H1 (cell line): ENCODE results near the gene APP. TPM values are rescaled to one million over a fixed set of nuclear protein-coding genes. Genes with fewer than 3 reads are reported as not detected.

Source experiments
- CTCF ChIA-PET: fragments of 300-600 bp; sonication (Branson Sonifier 250); formaldehyde crosslinking; loops from one replicate; lab custom pipeline; 2021; ENCODE audit not compliant: partially characterized antibody; lab: Charles Lee
- POLR2A ChIA-PET: fragments of 300-600 bp; sonication (Branson Sonifier 250); formaldehyde crosslinking; loops from one replicate; lab custom pipeline; 2021; ENCODE audit warnings: inconsistent platforms; ENCODE audit not compliant: partially characterized antibody; lab: Charles Lee
- DNase-seq, 2 experiments: peaks; one replicate each; pipeline versions ENCODE4 v3.0.0 to v3.0.0-alpha.2; 2010 to 2022; ENCODE audit warnings: low spot score in 2 of 2, low read depth in 1 of 2, mixed read lengths in 1 of 2
- FAIRE-seq: peaks from 2 replicates; lab custom pipeline; 2011; peaks lifted over from hg19 to GRCh38; lab: Jason Lieb, UNC
- H2AFZ ChIP-seq: 2 replicates; pipeline ENCODE4 v1.8.1; 2012; ENCODE audit warnings: low read length, inconsistent platforms
- H2AK5ac ChIP-seq: 2 replicates; pipeline ENCODE4 v1.6.1; 2013; ENCODE audit warnings: low read depth, low read length
- H2BK120ac ChIP-seq: replicated peaks from 2 replicates; pipeline ENCODE3; 2013; ENCODE audit warnings: low read depth, low read length, inconsistent platforms
- H2BK12ac ChIP-seq: 2 replicates; pipeline ENCODE4 v1.6.1; 2013; ENCODE audit warnings: low read depth, low read length
- H2BK15ac ChIP-seq: 2 replicates; pipeline ENCODE4 v1.6.1; 2013; ENCODE audit warnings: low read length
- H2BK20ac ChIP-seq: 2 replicates; pipeline ENCODE4 v1.6.1; 2013; ENCODE audit warnings: low read length
- H2BK5ac ChIP-seq: 2 replicates; pipeline ENCODE4 v1.6.1; 2013; ENCODE audit warnings: low read depth, low read length
- H3K14ac ChIP-seq: 2 replicates; pipeline ENCODE4 v1.6.1; 2013; ENCODE audit warnings: inconsistent platforms; ENCODE audit not compliant: insufficient read length
- H3K18ac ChIP-seq: 2 replicates; pipeline ENCODE4 v1.6.1; 2013; ENCODE audit warnings: low read length; ENCODE audit errors: extremely low read depth
- H3K23ac ChIP-seq: 2 replicates; pipeline ENCODE4 v1.6.1; 2013; ENCODE audit warnings: inconsistent platforms; ENCODE audit not compliant: insufficient read length
- H3K23me2 ChIP-seq: 2 replicates; pipeline ENCODE4 v1.6.1; 2013; ENCODE audit warnings: low read depth, low read length
- H3K27ac ChIP-seq: 2 replicates; pipeline ENCODE4 v1.6.1; 2011; ENCODE audit warnings: low read depth, low read length, inconsistent platforms
- H3K27me3 ChIP-seq, 4 experiments: replicated peaks in 1 of 4; 1 replicate in 1 of 4; 2 replicates in 3 of 4; pipeline versions ENCODE4 v1.6.1 to v1.8.1; 2011 to 2013; ENCODE audit warnings: low read length in 3 of 4, mild to moderate bottlenecking in 3 of 4, inconsistent platforms in 2 of 4, mixed read lengths in 2 of 4, moderate library complexity in 1 of 4; ENCODE audit not compliant: control insufficient read depth in 3 of 4, insufficient read depth in 3 of 4; ENCODE audit errors: extremely low read depth in 1 of 4
- H3K36me3 ChIP-seq, 4 experiments: 2 replicates each; pipeline versions ENCODE4 v1.6.1 to v1.8.1; 2011 to 2013; ENCODE audit warnings: mild to moderate bottlenecking in 4 of 4, low read length in 3 of 4, moderate library complexity in 2 of 4, control low read depth in 1 of 4, inconsistent platforms in 1 of 4; ENCODE audit not compliant: insufficient read depth in 4 of 4, control insufficient read depth in 2 of 4
- H3K4ac ChIP-seq: replicated peaks from 2 replicates; pipeline ENCODE3; 2013; ENCODE audit warnings: low read length, low read depth, mixed read lengths, inconsistent platforms; ENCODE audit not compliant: insufficient read length
- H3K4me1 ChIP-seq, 4 experiments: replicated peaks in 1 of 4; 1 replicate in 1 of 4; 2 replicates in 3 of 4; pipeline versions ENCODE4 v1.6.1 to v1.8.1; 2011 to 2013; ENCODE audit warnings: low read length in 3 of 4, inconsistent platforms in 2 of 4, mixed read lengths in 1 of 4; ENCODE audit not compliant: insufficient read depth in 4 of 4, control insufficient read depth in 3 of 4
- H3K4me2 ChIP-seq, 2 experiments: 2 replicates each; pipeline versions ENCODE4 v1.6.1 to v1.8.1; 2011 to 2013; ENCODE audit warnings: low read depth in 2 of 2, low read length in 2 of 2, control low read depth in 1 of 2, inconsistent platforms in 1 of 2, mild to moderate bottlenecking in 1 of 2; ENCODE audit not compliant: insufficient read depth in 1 of 2
- H3K4me3 ChIP-seq, 4 experiments: fragments of 200-600, 300-600 bp in 1 of 4; sonication (generic), shearing (Covaris generic), sonication (Bioruptor Twin) in 1 of 4; 2 replicates each; pipeline versions ENCODE4 v1.5.1 to v1.8.1; 2011 to 2016; ENCODE audit warnings: low read length in 4 of 4, low read depth in 3 of 4, control low read depth in 2 of 4, inconsistent platforms in 2 of 4, mild to moderate bottlenecking in 2 of 4, mixed read lengths in 1 of 4, moderate library complexity in 1 of 4; ENCODE audit not compliant: insufficient read depth in 2 of 4; ENCODE audit errors: extremely low read depth in 1 of 4
- H3K56ac ChIP-seq: replicated peaks from 2 replicates; pipeline ENCODE3; 2013; ENCODE audit warnings: low read depth, mild to moderate bottlenecking, mixed read lengths, low read length, inconsistent platforms; ENCODE audit not compliant: insufficient read length
- H3K79me1 ChIP-seq: 2 replicates; pipeline ENCODE4 v1.6.1; 2013; ENCODE audit warnings: low read depth, low read length, control low read depth
- H3K79me2 ChIP-seq, 2 experiments: 2 replicates each; pipeline versions ENCODE4 v1.6.1 to v1.8.1; 2012 to 2013; ENCODE audit warnings: low read length in 2 of 2, mild to moderate bottlenecking in 2 of 2, inconsistent platforms in 1 of 2; ENCODE audit not compliant: insufficient read depth in 2 of 2, control insufficient read depth in 1 of 2
- H3K9ac ChIP-seq, 4 experiments: replicated peaks in 1 of 4; 1 replicate in 1 of 4; 2 replicates in 3 of 4; pipeline versions ENCODE4 v1.6.1 to v1.8.1; 2011 to 2013; ENCODE audit warnings: low read depth in 3 of 4, low read length in 3 of 4, control low read depth in 2 of 4, mild to moderate bottlenecking in 2 of 4, moderate library complexity in 2 of 4, inconsistent platforms in 1 of 4; ENCODE audit errors: extremely low read depth in 1 of 4
- H3K9me3 ChIP-seq, 2 experiments: 2 replicates each; pipeline versions ENCODE4 v1.6.1 to v1.8.1; 2012 to 2013; ENCODE audit warnings: mild to moderate bottlenecking in 2 of 2, moderate library complexity in 2 of 2, control low read depth in 1 of 2, inconsistent platforms in 1 of 2, low read depth in 1 of 2, low read length in 1 of 2, mixed read lengths in 1 of 2; ENCODE audit not compliant: insufficient read depth in 2 of 2
- H4K20me1 ChIP-seq, 2 experiments: replicated peaks in 1 of 2; 2 replicates each; pipeline versions ENCODE3 to v1.8.1; 2011 to 2013; ENCODE audit warnings: inconsistent platforms in 2 of 2, low read length in 2 of 2, mild to moderate bottlenecking in 1 of 2; ENCODE audit not compliant: insufficient read depth in 2 of 2, control insufficient read depth in 1 of 2
- H4K5ac ChIP-seq: 2 replicates; pipeline ENCODE4 v1.6.1; 2013; ENCODE audit warnings: low read length, low read depth, mixed read lengths, inconsistent platforms; ENCODE audit not compliant: insufficient read length
- H4K8ac ChIP-seq: 2 replicates; pipeline ENCODE4 v1.8.0; 2013; ENCODE audit warnings: mild to moderate bottlenecking, moderate library complexity, low read length, inconsistent platforms; ENCODE audit not compliant: insufficient read depth; ENCODE audit errors: extremely low read depth
- H4K91ac ChIP-seq: replicated peaks from 2 replicates; pipeline ENCODE3; 2013; ENCODE audit warnings: low read length, mixed read lengths, inconsistent platforms; ENCODE audit not compliant: insufficient read length
- TCF12 ChIP-seq: IDR thresholded peaks from 2 replicates; pipeline ENCODE4 v1.6.1; 2011; ENCODE audit warnings: low read depth, mild to moderate bottlenecking, low read length
- WGBS, 2 experiments: shearing (Covaris generic) in 1 of 2; methylation state at CpG; one replicate each; pipeline versions ENCODE4 v1.1.6 to v1.1.7; 2013 to 2015; ENCODE audit warnings: low lambda C conversion rate in 2 of 2, mixed read lengths in 2 of 2, inconsistent platforms in 1 of 2, low coverage in 1 of 2, missing lambda C conversion rate in 1 of 2; ENCODE audit not compliant: insufficient replicate concordance in 2 of 2, insufficient coverage in 1 of 2, insufficient read length in 1 of 2; ENCODE audit errors: extremely low coverage in 1 of 2, missing lambda C conversion rate in 1 of 2; 5-methylcytosine and 5-hydroxymethylcytosine counted together
- polyA plus RNA-seq, 7 experiments: library from polyadenylated mRNA; depleted of rRNA in 3 of 7; stranded (reverse) in 5 of 7; unstranded in 2 of 7; fragments of >200 nt in 5 of 7; fragments of 200-250 nt in 2 of 7; gene quantifications; 1 replicate in 5 of 7; 2 replicates in 1 of 7; 4 replicates in 1 of 7; pipeline versions ENCODE4 v1.2.1 to v1.2.3, GENCODE V29; 2011 to 2013; ENCODE audit warnings: missing spikeins in 2 of 7, mixed read lengths in 2 of 7
- total RNA-seq: library from RNA; stranded (reverse); fragmentation: NEBNext Ultra II Directional; extraction: Animal tissue kit (Norgen Biotek cat#: 25700); gene quantifications from 2 replicates; pipeline ENCODE4 v1.2.1, GENCODE V29; 2021
- TF ChIP-seq, protein P1 (sequence below), 3 experiments: IDR thresholded peaks; 1 replicate in 2 of 3; 2 replicates in 1 of 3; pipeline versions ENCODE4 v1.5.1 to v1.6.1; 2011; ENCODE audit warnings: low read length in 3 of 3, mild to moderate bottlenecking in 3 of 3, inconsistent platforms in 2 of 3, low read depth in 1 of 3, moderate library complexity in 1 of 3; ENCODE audit not compliant: insufficient read depth in 1 of 3; ENCODE audit errors: control extremely low read depth in 1 of 3

APP gene
- total and polyA plus RNA-seq, 2 of the 8 experiments (the other 6 are each of a cell fraction or from before 2014, with no cell fraction given) = 375 to 551 TPM

DNA sequence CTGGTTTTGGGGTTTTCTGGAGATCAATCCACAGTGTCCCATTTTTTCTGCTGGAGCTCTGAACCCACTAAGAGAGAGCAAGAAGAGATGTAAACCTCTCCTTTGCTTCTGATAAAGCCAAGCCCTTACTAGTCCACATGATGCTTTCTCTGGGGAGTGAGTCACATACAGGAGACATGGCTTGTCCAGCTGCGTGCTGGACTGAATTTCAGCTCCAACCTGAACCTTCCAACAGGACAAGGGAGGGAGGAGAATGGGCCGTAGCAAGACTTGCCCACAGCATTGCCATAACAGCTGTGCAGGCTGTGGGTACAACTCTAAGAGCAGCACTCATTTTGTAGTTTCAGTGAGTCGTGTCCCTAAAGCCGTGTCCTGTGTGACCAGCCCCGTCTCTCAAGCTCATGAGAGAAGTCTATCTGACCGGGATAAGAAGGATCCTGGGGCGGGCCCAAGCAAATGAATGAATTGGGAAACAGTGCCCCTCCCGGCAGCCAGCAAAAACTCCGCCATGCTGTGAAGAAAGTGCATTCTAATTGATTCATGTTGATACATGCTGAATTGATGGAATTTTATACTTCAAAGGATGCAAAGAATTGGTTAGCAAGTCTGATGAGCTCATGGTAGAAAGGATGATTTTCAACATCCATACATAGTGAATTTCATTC is 240.6 kb downstream of the APP start:
- no peak overlapping the region for H3K4me2 ChIP-seq

More for the DNA sequence above, 240.6 kb downstream of the APP start:
- Histone ChIP-seq H3K36me3 (peaks cover 0 to 13% (median 0%) of the 10 kb centered on the region in 4 experiments; a peak in 2 of 8 replicates), H3K56ac (no peak overlapping the region), H3K23me2 (no peaks in the 10 kb centered on the region), H2AFZ (no peak overlapping the region), H3K18ac (no peak overlapping the region), H4K8ac (peak overlapping the region; percentile 65; the same call in 1 of the 2 replicates), H3K9me3 (no peaks in the 10 kb centered on the region)
- no peak for FAIRE-seq
- CTCF ChIA-PET = interaction anchor here (0.8 to 0.9 kb wide), 3 partner anchors 17 to 72 kb away, joined by 3 read pairs; no protein-coding TSS in a partner anchor
- TF ChIP-seq TCF12 = no peak
- TF ChIP-seq, protein P1, sequence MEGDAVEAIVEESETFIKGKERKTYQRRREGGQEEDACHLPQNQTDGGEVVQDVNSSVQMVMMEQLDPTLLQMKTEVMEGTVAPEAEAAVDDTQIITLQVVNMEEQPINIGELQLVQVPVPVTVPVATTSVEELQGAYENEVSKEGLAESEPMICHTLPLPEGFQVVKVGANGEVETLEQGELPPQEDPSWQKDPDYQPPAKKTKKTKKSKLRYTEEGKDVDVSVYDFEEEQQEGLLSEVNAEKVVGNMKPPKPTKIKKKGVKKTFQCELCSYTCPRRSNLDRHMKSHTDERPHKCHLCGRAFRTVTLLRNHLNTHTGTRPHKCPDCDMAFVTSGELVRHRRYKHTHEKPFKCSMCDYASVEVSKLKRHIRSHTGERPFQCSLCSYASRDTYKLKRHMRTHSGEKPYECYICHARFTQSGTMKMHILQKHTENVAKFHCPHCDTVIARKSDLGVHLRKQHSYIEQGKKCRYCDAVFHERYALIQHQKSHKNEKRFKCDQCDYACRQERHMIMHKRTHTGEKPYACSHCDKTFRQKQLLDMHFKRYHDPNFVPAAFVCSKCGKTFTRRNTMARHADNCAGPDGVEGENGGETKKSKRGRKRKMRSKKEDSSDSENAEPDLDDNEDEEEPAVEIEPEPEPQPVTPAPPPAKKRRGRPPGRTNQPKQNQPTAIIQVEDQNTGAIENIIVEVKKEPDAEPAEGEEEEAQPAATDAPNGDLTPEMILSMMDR (IDR thresholded peaks at IDR 0.05; ENCODE audit: control extremely low read depth in 1 of 3, insufficient read depth in 1 of 3, low read depth in 1 of 3, low read length in 3 of 3) = peak in 1 of 3 experiments; percentile 26; a peak in 1 of 4 replicates
- TF ChIP-seq, all 59 proteins: peak for 1
- Histone ChIP-seq H3K4ac (no peak overlapping the region), H3K4me3 (no peak overlapping the region), H3K27ac (no peak overlapping the region), H3K23ac (no peak overlapping the region), H2BK5ac (0 out of 2 replicates have a peak overlapping the region, but pooled peaks have one; percentile 26), H3K79me2 (peaks cover 0 to 21% of the 10 kb centered on the region in 2 experiments; a peak in 3 of 4 replicates), H4K91ac (no peak overlapping the region), H4K5ac (no peak overlapping the region), H3K9ac (no peak overlapping the region), H3K4me1 (peaks cover 0 to 7% (median 4%) of the 10 kb centered on the region in 4 experiments; a peak in 3 of 7 replicates), H2BK12ac (no peak overlapping the region), H2AK5ac (no peak overlapping the region), H2BK20ac (no peak overlapping the region), H2BK120ac (no peak overlapping the region), H3K14ac (no peak overlapping the region), H4K20me1 (no peaks in the 10 kb centered on the region), H3K27me3 (no peaks in the 10 kb centered on the region), H3K79me1 (peaks cover 2% of the 10 kb centered on the region; the same call in 1 of the 2 replicates), H2BK15ac (no peak overlapping the region)
- POLR2A ChIA-PET = no interaction called here
- 87% methylated on average over 9 of the region's 9 CpGs; no CpG with 5 or more reads in 1 of the 2 experiments for WGBS, 2 experiments
- DNase-seq = no peak
